Astrocyte of the hippocampus (primary cell): Measurements from ENCODE around the gene CH25H.
"Not testable (repeated sequence)": the region's sequence is repeated elsewhere in the genome, so short reads cannot be mapped to it uniquely, and the experiment has no call there.

Experiments
- DNase-seq: peaks from one replicate; pipeline ENCODE4 v3.0.0; 2011; ENCODE audit warnings: low read depth, low spot score

Gene CH25H

GRCh38 chr10:89201345-89202032 lies 5.6 kb downstream of the CH25H start:
- no peak for DNase-seq

GRCh38 chr10:89197473-89197872 lies 9.6 kb downstream of the CH25H start:
- no peak for DNase-seq

DNA sequence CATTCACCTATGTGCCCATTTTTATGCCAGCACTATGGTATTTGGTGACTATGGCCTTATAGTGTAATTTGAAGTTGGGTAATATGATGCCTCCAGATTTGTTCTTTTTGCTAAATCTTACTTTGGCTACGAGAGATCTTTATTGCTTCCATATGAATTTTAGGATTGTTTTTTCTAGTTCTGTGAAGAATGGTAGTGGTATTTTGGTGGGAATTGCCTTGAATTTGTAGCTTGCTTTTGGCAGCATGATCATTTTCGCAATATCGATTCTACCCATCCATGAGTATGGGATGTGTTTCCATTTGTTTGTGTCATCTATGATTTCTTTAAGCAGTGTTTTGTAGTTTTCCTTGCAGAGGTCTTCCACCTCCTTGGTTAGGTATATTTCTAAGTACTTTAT lies 15.8 kb downstream of the CH25H start:
- DNase-seq, result not testable (repeated sequence)

DNA sequence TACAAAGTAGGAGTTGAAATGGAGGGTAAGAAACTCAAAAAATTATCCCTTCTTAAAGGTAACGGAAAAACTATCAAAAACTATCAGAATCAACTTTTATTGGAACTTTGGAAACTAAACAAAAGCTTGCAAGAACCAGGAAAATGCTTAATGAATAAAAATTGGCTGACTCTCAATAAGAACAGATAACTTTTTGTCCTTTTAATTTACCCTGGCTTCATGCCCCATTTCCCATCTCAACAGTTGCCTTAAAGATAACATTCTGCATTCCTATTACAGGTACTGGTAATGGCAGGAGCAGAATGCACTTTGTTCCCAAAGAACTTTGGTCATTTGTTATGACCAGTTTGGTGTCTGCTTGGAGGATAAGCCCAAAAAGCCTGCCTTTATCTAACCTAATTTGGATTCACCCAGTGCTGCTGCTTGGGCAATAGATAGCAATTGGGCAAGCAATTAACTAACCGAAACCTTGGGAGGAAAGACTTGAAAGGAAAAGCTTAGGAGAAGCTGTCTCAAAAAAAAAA lies 17.8 kb downstream of the CH25H start:
- no peak for DNase-seq

- DNase-seq, result no peak
These were observed 21.5 kb downstream of the CH25H start for GRCh38 chr10:89185658-89186057.

- DNase-seq, result no peak
These were observed 22.5 kb downstream of the CH25H start for GRCh38 chr10:89184638-89185037.

DNA sequence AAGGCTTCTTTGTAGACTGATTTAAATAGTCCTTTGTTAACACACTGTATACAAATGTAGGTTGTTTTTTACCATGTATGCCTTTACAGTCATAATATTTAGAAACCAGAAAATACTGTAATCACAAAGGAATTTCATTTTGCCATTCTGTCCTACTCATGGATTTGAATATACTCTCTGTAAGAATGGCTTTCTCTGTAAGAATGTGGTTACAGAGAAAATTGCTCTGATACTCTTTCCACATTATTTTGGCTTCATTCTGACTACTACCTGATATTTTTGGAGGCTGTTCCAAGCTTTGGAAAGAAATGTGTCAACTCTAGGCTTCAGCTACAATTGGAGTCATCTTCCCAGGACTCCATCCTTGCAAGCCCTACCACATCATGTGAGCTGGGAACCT lies 23.5 kb downstream of the CH25H start:
- DNase-seq, result peak; percentile 6

- DNase-seq, result no peak
These were observed 24.2 kb downstream of the CH25H start for GRCh38 chr10:89182894-89183293.

GRCh38 chr10:89175816-89176215 lies 31.3 kb downstream of the CH25H start:
- DNase-seq, result no peak

- DNase-seq, result no peak
These were observed 34.0 kb downstream of the CH25H start for GRCh38 chr10:89173075-89173474.

- DNase-seq, result no peak
These were observed 35.1 kb downstream of the CH25H start for GRCh38 chr10:89171996-89172395.

DNA sequence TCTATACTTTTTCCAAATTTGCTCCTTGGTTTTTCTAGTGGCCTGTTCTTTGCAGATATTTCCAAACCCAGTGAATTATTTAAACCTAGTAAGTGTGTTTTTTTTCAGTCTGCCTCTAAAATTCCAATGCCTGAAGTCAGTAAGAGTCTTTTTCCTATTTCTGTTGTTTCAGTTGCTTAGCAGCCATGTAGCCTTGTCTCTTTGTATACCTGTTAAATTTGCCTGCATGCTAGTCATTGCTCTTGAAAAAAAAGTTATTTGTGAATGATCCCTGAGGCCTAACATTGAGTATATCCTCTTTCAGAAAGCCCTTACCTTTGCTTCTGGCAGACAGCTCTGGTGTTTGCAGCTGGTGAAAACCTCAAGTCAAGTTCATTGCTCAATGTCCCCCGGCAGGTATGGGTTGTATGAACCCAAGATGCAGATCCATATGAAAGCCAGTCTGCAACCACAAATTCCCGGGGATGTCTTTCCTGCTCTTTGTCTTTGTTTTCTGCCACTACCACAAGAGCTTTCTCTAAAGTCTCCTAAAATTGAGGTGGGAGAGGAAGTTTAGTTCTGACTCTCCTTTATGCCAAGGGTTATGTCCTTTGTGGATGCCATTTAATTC lies 35.7 kb downstream of the CH25H start:
- DNase-seq, result peak; percentile 16

- not testable (repeated sequence) for DNase-seq
These were observed 38.7 kb downstream of the CH25H start for GRCh38 chr10:89168354-89168900.

DNA sequence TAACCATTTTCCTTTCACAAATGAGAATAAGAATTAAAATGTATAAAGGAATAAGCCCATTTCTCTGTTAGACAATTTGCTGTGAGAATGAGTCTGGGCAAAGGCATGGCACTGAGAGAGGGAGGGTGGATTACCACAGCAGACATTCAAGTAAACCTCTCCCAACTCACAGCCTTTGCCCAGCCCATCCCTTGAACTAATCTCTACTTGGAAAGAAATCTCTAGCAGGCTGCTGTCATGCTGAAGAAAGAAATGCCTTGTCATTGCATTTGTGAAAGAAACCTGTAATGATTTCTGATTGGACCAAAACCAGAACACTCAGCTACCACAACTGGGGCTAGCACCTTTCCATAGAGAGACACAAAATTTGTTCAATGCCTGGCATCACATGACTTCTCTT lies 39.2 kb downstream of the CH25H start:
- DNase-seq, result no peak

DNA sequence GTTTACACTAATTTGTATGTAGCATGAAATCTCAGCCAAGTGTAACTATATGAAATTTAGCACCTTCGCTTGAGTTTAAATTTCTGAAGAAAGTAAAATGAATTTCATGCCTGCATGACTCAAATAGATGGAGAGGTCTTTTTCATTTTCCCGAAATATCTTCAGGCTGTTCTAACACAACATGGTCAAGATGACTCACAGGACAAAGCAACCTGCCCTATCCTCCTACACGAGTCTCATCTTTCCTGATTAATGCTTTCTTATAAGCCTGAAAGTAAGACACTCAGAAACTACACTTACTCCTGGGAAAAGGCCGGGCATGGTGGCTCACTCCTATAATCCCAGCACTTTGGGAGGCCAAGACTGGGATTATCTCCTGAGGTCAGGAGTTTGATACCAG lies 41.2 kb downstream of the CH25H start:
- DNase-seq, result no peak

- DNase-seq, result no peak
These were observed 42.2 kb downstream of the CH25H start for GRCh38 chr10:89164920-89165319.

DNA sequence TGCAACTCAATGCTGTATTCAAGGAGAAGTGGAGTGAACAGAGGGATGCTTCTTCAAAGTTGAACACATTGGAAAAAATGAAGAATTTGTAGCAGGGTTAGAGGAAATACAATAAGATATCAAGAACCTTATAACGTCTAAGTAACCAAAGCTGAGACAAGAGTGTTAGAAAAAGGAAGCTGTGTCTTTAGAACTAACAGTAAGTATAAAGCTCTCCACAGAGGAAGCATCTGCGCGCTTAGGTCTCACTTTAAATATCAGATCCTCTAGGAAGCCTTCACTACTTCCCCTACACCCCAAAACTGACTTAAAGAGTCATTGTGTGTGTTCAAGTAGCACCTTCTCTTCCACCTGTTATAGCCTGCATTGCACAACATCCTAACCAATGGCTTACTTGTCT lies 43.0 kb downstream of the CH25H start:
- DNase-seq, result no peak

GRCh38 chr10:89163265-89163995 lies 43.7 kb downstream of the CH25H start:
- DNase-seq, result no peak

- no peak for DNase-seq
These were observed 44.5 kb downstream of the CH25H start for GRCh38 chr10:89162596-89162995.

DNA sequence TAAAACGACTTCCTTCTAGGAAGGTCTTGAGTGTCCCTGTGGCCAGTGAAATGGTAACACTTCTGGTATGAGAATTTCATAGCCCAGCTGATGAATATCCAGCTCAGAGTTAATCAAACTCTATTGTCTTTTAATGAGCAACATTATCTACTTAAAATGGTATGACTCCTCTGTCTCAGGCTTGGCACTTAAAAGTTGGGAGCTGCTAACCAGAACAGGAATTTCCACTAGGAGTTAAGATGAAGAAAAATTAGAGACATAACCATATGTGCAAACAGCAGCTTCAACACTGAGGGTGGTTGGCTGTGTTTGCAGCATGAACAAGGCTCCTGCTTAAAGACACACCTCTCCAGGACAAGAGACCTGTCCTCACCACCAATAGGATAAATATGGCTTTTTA lies 46.8 kb downstream of the CH25H start:
- no peak for DNase-seq

- no peak for DNase-seq
These were observed 47.4 kb downstream of the CH25H start for GRCh38 chr10:89159761-89160160.

- DNase-seq, result no peak
These were observed 47.8 kb downstream of the CH25H start for GRCh38 chr10:89159316-89159715.
